ENCODE data around the gene EYS.

Gene EYS

DNA sequence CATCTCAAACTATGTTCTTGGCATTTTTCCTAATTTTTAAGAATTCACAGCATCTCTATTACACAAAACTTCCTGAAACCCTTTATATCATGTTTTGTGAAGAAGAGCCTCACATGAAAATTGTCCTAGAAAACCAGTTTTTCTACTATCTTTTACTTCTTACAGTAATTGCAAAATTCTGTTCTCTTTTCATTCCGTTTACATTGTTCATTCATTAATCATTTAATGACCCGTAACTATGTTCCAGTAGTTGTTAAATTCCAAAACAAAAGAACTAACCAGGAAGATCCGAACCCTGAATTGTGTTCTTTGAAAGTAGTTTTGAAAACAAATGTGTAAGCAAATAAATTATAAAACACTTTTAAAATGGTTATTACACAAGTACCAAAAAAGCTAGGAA lies 597.0 kb downstream of the EYS start:
- TF ChIP-seq, protein P1, sequence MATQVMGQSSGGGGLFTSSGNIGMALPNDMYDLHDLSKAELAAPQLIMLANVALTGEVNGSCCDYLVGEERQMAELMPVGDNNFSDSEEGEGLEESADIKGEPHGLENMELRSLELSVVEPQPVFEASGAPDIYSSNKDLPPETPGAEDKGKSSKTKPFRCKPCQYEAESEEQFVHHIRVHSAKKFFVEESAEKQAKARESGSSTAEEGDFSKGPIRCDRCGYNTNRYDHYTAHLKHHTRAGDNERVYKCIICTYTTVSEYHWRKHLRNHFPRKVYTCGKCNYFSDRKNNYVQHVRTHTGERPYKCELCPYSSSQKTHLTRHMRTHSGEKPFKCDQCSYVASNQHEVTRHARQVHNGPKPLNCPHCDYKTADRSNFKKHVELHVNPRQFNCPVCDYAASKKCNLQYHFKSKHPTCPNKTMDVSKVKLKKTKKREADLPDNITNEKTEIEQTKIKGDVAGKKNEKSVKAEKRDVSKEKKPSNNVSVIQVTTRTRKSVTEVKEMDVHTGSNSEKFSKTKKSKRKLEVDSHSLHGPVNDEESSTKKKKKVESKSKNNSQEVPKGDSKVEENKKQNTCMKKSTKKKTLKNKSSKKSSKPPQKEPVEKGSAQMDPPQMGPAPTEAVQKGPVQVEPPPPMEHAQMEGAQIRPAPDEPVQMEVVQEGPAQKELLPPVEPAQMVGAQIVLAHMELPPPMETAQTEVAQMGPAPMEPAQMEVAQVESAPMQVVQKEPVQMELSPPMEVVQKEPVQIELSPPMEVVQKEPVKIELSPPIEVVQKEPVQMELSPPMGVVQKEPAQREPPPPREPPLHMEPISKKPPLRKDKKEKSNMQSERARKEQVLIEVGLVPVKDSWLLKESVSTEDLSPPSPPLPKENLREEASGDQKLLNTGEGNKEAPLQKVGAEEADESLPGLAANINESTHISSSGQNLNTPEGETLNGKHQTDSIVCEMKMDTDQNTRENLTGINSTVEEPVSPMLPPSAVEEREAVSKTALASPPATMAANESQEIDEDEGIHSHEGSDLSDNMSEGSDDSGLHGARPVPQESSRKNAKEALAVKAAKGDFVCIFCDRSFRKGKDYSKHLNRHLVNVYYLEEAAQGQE (IDR thresholded peaks at IDR 0.05; ENCODE audit: insufficient read depth in 1 of 2, low read depth in 2 of 2, low read length in 2 of 2): no peak
- TF ChIP-seq SIN3A (IDR thresholded peaks at IDR 0.05; ENCODE audit: borderline replicate concordance, insufficient read depth, low read length) (no peak), TAF1 (IDR thresholded peaks at IDR 0.05; ENCODE audit: borderline replicate concordance, insufficient read depth, low read length) (no peak), POLR2AphosphoS5 (IDR thresholded peaks at IDR 0.05; ENCODE audit: low read depth, low read length) (no peak), FOXP2 (optimal IDR thresholded peaks at IDR 0.05; ENCODE audit: borderline replicate concordance, extremely low read depth, extremely low read length, insufficient read depth) (no peak)

DNA sequence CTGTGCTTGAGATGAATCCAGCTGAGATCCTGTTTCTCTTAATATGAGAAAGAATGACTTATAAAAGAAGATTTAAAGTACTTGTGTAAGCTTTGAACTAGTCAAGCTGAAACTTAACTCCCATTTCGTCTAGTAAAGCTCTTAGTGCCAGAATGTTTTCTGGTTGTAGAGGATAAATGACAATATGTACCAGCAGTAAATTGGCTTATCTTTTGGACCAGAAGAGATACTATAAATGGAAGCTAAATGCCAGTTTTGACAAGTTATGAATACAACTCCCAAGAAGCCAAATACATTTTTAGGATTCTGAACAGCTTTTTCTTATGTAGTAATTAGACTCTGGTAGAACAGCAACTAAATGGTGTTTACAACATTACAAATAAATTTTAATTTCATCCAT lies 608.7 kb downstream of the EYS start:
- TF ChIP-seq SIN3A (IDR thresholded peaks at IDR 0.05; ENCODE audit: borderline replicate concordance, insufficient read depth, low read length) (no peak), POLR2AphosphoS5 (IDR thresholded peaks at IDR 0.05; ENCODE audit: low read depth, low read length) (no peak), TAF1 (IDR thresholded peaks at IDR 0.05; ENCODE audit: borderline replicate concordance, insufficient read depth, low read length) (no peak), FOXP2 (optimal IDR thresholded peaks at IDR 0.05; ENCODE audit: borderline replicate concordance, extremely low read depth, extremely low read length, insufficient read depth) (no peak)
- TF ChIP-seq, protein P1 (IDR thresholded peaks at IDR 0.05; ENCODE audit: insufficient read depth in 1 of 2, low read depth in 2 of 2, low read length in 2 of 2): no peak

DNA sequence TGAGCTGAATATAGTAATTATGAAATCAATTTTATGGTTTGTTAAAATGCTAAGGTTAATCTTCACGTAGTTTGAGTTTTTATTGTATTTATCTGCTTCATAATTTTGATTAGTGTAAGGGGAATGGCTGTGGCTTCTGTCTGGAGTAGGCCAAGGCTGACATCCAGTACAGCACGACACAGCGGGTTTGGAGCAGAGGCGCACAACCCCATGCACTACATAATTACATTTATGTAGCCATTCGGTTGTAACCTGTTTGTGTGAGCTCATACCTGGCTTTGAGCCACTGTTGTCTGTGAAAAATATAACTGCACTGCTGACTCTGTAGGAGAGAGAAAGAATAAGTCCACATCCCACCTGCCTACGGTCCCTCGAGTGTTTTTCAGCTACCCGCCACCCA lies 615.5 kb downstream of the EYS start:
- no peak for TF ChIP-seq POLR2AphosphoS5 (IDR thresholded peaks at IDR 0.05; ENCODE audit: low read depth, low read length)
- no peak for TF ChIP-seq FOXP2 (optimal IDR thresholded peaks at IDR 0.05; ENCODE audit: borderline replicate concordance, extremely low read depth, extremely low read length, insufficient read depth)
- TF ChIP-seq SIN3A (IDR thresholded peaks at IDR 0.05; ENCODE audit: borderline replicate concordance, insufficient read depth, low read length): no peak
- no peak for TF ChIP-seq TAF1 (IDR thresholded peaks at IDR 0.05; ENCODE audit: borderline replicate concordance, insufficient read depth, low read length)
- TF ChIP-seq, protein P1 (IDR thresholded peaks at IDR 0.05; ENCODE audit: insufficient read depth in 1 of 2, low read depth in 2 of 2, low read length in 2 of 2): no peak

DNA sequence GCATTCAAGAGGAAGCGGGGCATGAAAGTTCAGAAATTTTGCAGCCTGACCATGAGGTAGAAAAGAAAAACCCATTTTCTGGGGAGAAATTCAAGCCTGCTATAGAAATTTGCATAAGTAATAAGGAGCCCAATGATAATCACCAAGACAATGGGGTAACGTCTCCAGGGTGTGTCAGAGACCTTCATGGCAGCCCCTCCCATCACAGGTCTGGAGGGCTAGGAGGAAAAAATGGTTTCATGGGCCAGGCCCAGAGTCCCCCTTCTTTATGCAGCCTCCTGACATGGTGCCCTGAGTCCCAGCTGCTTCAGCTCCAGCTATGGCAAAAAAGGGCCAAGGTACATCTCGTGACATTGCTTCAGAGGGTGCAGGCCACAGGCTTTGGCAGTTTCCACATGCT lies 618.5 kb downstream of the EYS start:
- no peak for TF ChIP-seq SIN3A (IDR thresholded peaks at IDR 0.05; ENCODE audit: borderline replicate concordance, insufficient read depth, low read length)
- TF ChIP-seq TAF1 (IDR thresholded peaks at IDR 0.05; ENCODE audit: borderline replicate concordance, insufficient read depth, low read length): no peak
- TF ChIP-seq, protein P1 (IDR thresholded peaks at IDR 0.05; ENCODE audit: insufficient read depth in 1 of 2, low read depth in 2 of 2, low read length in 2 of 2): no peak
- no peak for TF ChIP-seq FOXP2 (optimal IDR thresholded peaks at IDR 0.05; ENCODE audit: borderline replicate concordance, extremely low read depth, extremely low read length, insufficient read depth)
- no peak for TF ChIP-seq POLR2AphosphoS5 (IDR thresholded peaks at IDR 0.05; ENCODE audit: low read depth, low read length)

DNA sequence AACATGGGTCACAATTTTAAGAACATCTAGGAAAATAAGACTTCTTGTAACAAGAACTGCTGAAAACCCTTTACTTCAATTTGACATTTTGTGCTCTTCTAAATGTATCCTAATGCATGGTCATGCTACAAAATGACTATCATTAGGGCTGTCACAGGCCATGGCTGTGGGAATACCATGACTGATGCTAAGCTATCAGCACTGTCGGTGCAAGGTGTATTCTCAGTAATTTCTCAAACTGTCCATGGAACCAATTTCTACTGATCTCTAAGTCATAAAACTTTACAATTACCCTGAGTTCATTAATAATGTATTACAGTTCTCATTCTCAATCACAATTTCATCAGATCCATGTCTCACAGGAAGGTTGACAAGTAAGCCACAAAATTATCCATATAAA lies 625.3 kb downstream of the EYS start:
- no peak for TF ChIP-seq TAF1 (IDR thresholded peaks at IDR 0.05; ENCODE audit: borderline replicate concordance, insufficient read depth, low read length)
- no peak for TF ChIP-seq SIN3A (IDR thresholded peaks at IDR 0.05; ENCODE audit: borderline replicate concordance, insufficient read depth, low read length)
- TF ChIP-seq, protein P1 (IDR thresholded peaks at IDR 0.05; ENCODE audit: insufficient read depth in 1 of 2, low read depth in 2 of 2, low read length in 2 of 2): no peak
- TF ChIP-seq POLR2AphosphoS5 (IDR thresholded peaks at IDR 0.05; ENCODE audit: low read depth, low read length): no peak
